WTC11 (cell line): ENCODE results near the gene C18orf32.

ENCODE experiments used
- RORB ChIP-seq: fragments of 250-450 bp; sonication (Bioruptor Pico); IDR thresholded peaks from 2 replicates; pipeline ENCODE4 v1.9.0; 2021; ENCODE audit warnings: mild to moderate bottlenecking
- TCF7 ChIP-seq: sonication (generic); formaldehyde crosslinking; IDR thresholded peaks from 2 replicates; pipeline ENCODE4 v1.8.0; 2022; ENCODE audit warnings: mild to moderate bottlenecking, low read depth, missing genetic modification reagents, moderate library complexity
- TF ChIP-seq, protein P1 (sequence below): sonication (generic); formaldehyde crosslinking; IDR thresholded peaks from 2 replicates; pipeline ENCODE4 v1.8.1; 2022; ENCODE audit warnings: low read depth, missing genetic modification reagents, borderline replicate concordance
- TF ChIP-seq, protein P2 (sequence below): fragments of 200-600 bp; IDR thresholded peaks from 2 replicates; pipeline ENCODE4 v1.8.0; 2022; ENCODE audit warnings: antibody characterized with exemption
- TF ChIP-seq, protein P3 (sequence below): sonication (generic); formaldehyde crosslinking; IDR thresholded peaks from 2 replicates; pipeline ENCODE4 v1.8.1; 2022; ENCODE audit warnings: mild to moderate bottlenecking, moderate library complexity, missing genetic modification reagents
- TF ChIP-seq, protein P4 (sequence below): fragments of 250-450 bp; sonication (Bioruptor Pico); IDR thresholded peaks from 2 replicates; pipeline ENCODE4 v1.9.0; 2021; ENCODE audit warnings: mild to moderate bottlenecking, borderline replicate concordance

DNA sequence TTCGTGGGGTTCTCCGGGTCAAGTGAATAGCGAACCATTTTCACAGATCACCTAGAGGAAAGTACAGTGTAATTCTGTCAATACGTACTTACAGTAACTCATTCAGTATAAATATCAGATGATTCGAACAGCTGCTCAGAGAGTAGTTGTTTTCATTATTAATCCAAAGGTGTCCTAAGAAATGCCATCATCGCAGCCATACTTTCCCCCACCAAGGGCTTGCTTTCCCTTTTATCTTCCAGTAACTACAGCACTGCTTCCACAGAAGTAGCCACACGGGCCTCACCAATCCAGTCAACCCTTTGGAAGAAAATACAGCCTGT, 4.5 kb upstream of the C18orf32 start:
- TF ChIP-seq RORB (CRISPR knock-in tag): no peak
- TF ChIP-seq, protein P1, sequence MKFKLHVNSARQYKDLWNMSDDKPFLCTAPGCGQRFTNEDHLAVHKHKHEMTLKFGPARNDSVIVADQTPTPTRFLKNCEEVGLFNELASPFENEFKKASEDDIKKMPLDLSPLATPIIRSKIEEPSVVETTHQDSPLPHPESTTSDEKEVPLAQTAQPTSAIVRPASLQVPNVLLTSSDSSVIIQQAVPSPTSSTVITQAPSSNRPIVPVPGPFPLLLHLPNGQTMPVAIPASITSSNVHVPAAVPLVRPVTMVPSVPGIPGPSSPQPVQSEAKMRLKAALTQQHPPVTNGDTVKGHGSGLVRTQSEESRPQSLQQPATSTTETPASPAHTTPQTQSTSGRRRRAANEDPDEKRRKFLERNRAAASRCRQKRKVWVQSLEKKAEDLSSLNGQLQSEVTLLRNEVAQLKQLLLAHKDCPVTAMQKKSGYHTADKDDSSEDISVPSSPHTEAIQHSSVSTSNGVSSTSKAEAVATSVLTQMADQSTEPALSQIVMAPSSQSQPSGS (CRISPR knock-in tag): no peak
- TF ChIP-seq, protein P2, sequence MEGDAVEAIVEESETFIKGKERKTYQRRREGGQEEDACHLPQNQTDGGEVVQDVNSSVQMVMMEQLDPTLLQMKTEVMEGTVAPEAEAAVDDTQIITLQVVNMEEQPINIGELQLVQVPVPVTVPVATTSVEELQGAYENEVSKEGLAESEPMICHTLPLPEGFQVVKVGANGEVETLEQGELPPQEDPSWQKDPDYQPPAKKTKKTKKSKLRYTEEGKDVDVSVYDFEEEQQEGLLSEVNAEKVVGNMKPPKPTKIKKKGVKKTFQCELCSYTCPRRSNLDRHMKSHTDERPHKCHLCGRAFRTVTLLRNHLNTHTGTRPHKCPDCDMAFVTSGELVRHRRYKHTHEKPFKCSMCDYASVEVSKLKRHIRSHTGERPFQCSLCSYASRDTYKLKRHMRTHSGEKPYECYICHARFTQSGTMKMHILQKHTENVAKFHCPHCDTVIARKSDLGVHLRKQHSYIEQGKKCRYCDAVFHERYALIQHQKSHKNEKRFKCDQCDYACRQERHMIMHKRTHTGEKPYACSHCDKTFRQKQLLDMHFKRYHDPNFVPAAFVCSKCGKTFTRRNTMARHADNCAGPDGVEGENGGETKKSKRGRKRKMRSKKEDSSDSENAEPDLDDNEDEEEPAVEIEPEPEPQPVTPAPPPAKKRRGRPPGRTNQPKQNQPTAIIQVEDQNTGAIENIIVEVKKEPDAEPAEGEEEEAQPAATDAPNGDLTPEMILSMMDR: no peak
- TF ChIP-seq, protein P3, sequence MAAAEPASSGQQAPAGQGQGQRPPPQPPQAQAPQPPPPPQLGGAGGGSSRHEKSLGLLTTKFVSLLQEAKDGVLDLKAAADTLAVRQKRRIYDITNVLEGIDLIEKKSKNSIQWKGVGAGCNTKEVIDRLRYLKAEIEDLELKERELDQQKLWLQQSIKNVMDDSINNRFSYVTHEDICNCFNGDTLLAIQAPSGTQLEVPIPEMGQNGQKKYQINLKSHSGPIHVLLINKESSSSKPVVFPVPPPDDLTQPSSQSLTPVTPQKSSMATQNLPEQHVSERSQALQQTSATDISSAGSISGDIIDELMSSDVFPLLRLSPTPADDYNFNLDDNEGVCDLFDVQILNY (CRISPR knock-in tag): no peak
- TF ChIP-seq, protein P4, sequence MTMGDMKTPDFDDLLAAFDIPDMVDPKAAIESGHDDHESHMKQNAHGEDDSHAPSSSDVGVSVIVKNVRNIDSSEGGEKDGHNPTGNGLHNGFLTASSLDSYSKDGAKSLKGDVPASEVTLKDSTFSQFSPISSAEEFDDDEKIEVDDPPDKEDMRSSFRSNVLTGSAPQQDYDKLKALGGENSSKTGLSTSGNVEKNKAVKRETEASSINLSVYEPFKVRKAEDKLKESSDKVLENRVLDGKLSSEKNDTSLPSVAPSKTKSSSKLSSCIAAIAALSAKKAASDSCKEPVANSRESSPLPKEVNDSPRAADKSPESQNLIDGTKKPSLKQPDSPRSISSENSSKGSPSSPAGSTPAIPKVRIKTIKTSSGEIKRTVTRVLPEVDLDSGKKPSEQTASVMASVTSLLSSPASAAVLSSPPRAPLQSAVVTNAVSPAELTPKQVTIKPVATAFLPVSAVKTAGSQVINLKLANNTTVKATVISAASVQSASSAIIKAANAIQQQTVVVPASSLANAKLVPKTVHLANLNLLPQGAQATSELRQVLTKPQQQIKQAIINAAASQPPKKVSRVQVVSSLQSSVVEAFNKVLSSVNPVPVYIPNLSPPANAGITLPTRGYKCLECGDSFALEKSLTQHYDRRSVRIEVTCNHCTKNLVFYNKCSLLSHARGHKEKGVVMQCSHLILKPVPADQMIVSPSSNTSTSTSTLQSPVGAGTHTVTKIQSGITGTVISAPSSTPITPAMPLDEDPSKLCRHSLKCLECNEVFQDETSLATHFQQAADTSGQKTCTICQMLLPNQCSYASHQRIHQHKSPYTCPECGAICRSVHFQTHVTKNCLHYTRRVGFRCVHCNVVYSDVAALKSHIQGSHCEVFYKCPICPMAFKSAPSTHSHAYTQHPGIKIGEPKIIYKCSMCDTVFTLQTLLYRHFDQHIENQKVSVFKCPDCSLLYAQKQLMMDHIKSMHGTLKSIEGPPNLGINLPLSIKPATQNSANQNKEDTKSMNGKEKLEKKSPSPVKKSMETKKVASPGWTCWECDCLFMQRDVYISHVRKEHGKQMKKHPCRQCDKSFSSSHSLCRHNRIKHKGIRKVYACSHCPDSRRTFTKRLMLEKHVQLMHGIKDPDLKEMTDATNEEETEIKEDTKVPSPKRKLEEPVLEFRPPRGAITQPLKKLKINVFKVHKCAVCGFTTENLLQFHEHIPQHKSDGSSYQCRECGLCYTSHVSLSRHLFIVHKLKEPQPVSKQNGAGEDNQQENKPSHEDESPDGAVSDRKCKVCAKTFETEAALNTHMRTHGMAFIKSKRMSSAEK (CRISPR knock-in tag): no peak
- no peak for TF ChIP-seq TCF7 (CRISPR knock-in tag)
